Mesenchymal stem cell (in vitro differentiated cells and primary cell): ENCODE measurements around the gene NDFIP2.
A peak's percentile ranks its signal among the peaks of the same experiment; 100 is the strongest.

Source experiments
- DNase-seq: peaks from one replicate; pipeline ENCODE4 v3.0.0-alpha.2; 2013
- H2AFZ ChIP-seq: one replicate; pipeline ENCODE4 v1.6.1; 2013; ENCODE audit warnings: low read depth, mild to moderate bottlenecking, control low read depth, inconsistent platforms, low read length, moderate library complexity
- H2AK5ac ChIP-seq: 2 replicates; pipeline ENCODE4 v1.6.1; 2013; ENCODE audit warnings: low read length, moderate library complexity, mild to moderate bottlenecking, inconsistent platforms; ENCODE audit not compliant: severe bottlenecking
- H2BK120ac ChIP-seq: one replicate; pipeline ENCODE4 v1.6.1; 2013; ENCODE audit warnings: low read depth, mild to moderate bottlenecking, inconsistent platforms, low read length, moderate library complexity
- H2BK12ac ChIP-seq, 2 experiments: one replicate each; pipeline ENCODE4 v1.6.1; 2013; ENCODE audit warnings: inconsistent platforms in 2 of 2, low read length in 2 of 2, mild to moderate bottlenecking in 2 of 2, moderate library complexity in 2 of 2, control low read depth in 1 of 2
- H2BK15ac ChIP-seq: one replicate; pipeline ENCODE4 v1.6.1; 2013; ENCODE audit warnings: mild to moderate bottlenecking, low read depth, inconsistent platforms; ENCODE audit not compliant: poor library complexity, severe bottlenecking
- H2BK5ac ChIP-seq: 2 replicates; pipeline ENCODE4 v1.6.1; 2013; ENCODE audit warnings: low read depth, mild to moderate bottlenecking, low read length, control low read depth, inconsistent platforms; ENCODE audit not compliant: poor library complexity, severe bottlenecking
- H3K14ac ChIP-seq, 2 experiments: one replicate each; pipeline ENCODE4 v1.6.1; 2013; ENCODE audit warnings: inconsistent platforms in 2 of 2, low read length in 2 of 2, control low read depth in 1 of 2, mild to moderate bottlenecking in 1 of 2, moderate library complexity in 1 of 2
- H3K18ac ChIP-seq, 2 experiments: one replicate each; pipeline ENCODE4 v1.6.1; 2013; ENCODE audit warnings: inconsistent platforms in 2 of 2, low read length in 2 of 2, control low read depth in 1 of 2, low read depth in 1 of 2, mild to moderate bottlenecking in 1 of 2
- H3K23ac ChIP-seq, 2 experiments: one replicate each; pipeline ENCODE4 v1.6.1; 2013; ENCODE audit warnings: inconsistent platforms in 2 of 2, low read length in 2 of 2, mild to moderate bottlenecking in 2 of 2, moderate library complexity in 2 of 2, control low read depth in 1 of 2
- H3K27ac ChIP-seq: 2 replicates; pipeline ENCODE4 v1.5.1; 2013; ENCODE audit warnings: mild to moderate bottlenecking, moderate library complexity, low read length, control low read depth, inconsistent platforms; ENCODE audit not compliant: poor library complexity, severe bottlenecking
- H3K27me3 ChIP-seq, 2 experiments: 2 replicates each; pipeline versions ENCODE4 v1.6.1 to v1.7.0; 2013; ENCODE audit warnings: low read length in 2 of 2, mild to moderate bottlenecking in 2 of 2, moderate library complexity in 2 of 2, control low read depth in 1 of 2, inconsistent platforms in 1 of 2; ENCODE audit not compliant: control insufficient read depth in 1 of 2, insufficient read depth in 1 of 2
- H3K36me3 ChIP-seq, 2 experiments: 2 replicates each; pipeline versions ENCODE4 v1.6.1 to v1.7.0; 2013; ENCODE audit warnings: low read length in 2 of 2, control low read depth in 1 of 2, inconsistent platforms in 1 of 2, low read depth in 1 of 2, mild to moderate bottlenecking in 1 of 2; ENCODE audit not compliant: insufficient read depth in 2 of 2, control insufficient read depth in 1 of 2
- H3K4ac ChIP-seq, 2 experiments: one replicate each; pipeline ENCODE4 v1.6.1; 2013; ENCODE audit warnings: inconsistent platforms in 2 of 2, low read length in 2 of 2, mild to moderate bottlenecking in 2 of 2, moderate library complexity in 2 of 2, control low read depth in 1 of 2, low read depth in 1 of 2
- H3K4me1 ChIP-seq: 2 replicates; pipeline ENCODE4 v1.6.1; 2013; ENCODE audit warnings: low read depth, low read length, control low read depth; ENCODE audit not compliant: control insufficient read depth, insufficient read depth
- H3K4me2 ChIP-seq: 2 replicates; pipeline ENCODE4 v1.6.1; 2013; ENCODE audit warnings: low read length, mild to moderate bottlenecking, inconsistent platforms; ENCODE audit not compliant: poor library complexity, severe bottlenecking
- H3K4me3 ChIP-seq, 2 experiments: 2 replicates each; pipeline versions ENCODE4 v1.5.1 to v1.7.0; 2013; ENCODE audit warnings: low read length in 2 of 2, mild to moderate bottlenecking in 2 of 2, control low read depth in 1 of 2, low read depth in 1 of 2; ENCODE audit not compliant: insufficient read depth in 1 of 2
- H3K79me1 ChIP-seq: replicated peaks from 2 replicates; pipeline ENCODE4 v1.6.1; 2013; ENCODE audit warnings: mild to moderate bottlenecking, control low read depth, low read length, inconsistent platforms; ENCODE audit not compliant: poor library complexity, severe bottlenecking
- H3K9ac ChIP-seq: 2 replicates; pipeline ENCODE4 v1.7.0; 2013; ENCODE audit warnings: mild to moderate bottlenecking, low read length, moderate library complexity
- H3K9me3 ChIP-seq: 2 replicates; pipeline ENCODE4 v1.7.0; 2013; ENCODE audit warnings: mild to moderate bottlenecking, low read length; ENCODE audit not compliant: control insufficient read depth
- H4K8ac ChIP-seq: one replicate; pipeline ENCODE4 v1.6.1; 2013; ENCODE audit warnings: inconsistent platforms, mild to moderate bottlenecking, low read length, moderate library complexity
- H4K91ac ChIP-seq: one replicate; pipeline ENCODE4 v1.6.1; 2013; ENCODE audit warnings: mild to moderate bottlenecking, low read length, inconsistent platforms
- WGBS: methylation state at CpG from one replicate; pipeline ENCODE4 v1.1.7; 2013; ENCODE audit warnings: mixed read lengths; 5-methylcytosine and 5-hydroxymethylcytosine counted together

Gene NDFIP2

DNA sequence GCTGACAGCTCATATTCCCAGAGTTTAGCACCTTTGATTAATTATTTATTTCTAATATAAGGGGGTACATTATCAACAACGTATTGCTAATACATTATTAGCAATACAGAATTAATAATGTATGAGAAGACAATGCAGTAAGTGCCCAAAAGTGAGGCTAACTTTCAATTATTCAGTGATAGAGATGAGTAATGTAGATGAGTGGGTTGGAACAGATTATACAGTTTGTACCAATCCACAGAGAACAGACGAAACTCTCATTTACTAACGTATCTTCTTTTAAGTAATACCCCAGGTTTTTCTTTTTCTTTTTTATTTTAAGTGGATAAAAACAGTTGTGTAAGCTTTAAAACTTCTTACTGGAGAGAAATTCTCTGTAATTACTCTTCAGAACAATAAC, 38.2 kb upstream of the NDFIP2 start:
- Histone ChIP-seq H3K79me1 (no peaks in the 10 kb centered on the region), H3K27me3 (no peaks in the 10 kb centered on the region), H2AFZ (no peak overlapping the region), H3K36me3 (no peaks in the 10 kb centered on the region), H3K4ac (no peak overlapping the region), H3K27ac (no peak overlapping the region), H3K4me3 (no peak overlapping the region), H3K4me2 (no peak overlapping the region), H2BK15ac (no peak overlapping the region), H4K8ac (no peak overlapping the region), H2BK120ac (no peak overlapping the region), H3K9ac (no peak overlapping the region), H2BK12ac (no peak overlapping the region), H3K23ac (no peak overlapping the region), H4K91ac (no peak overlapping the region), H3K4me1 (no peaks in the 10 kb centered on the region), H2AK5ac (no peak overlapping the region), H3K18ac (no peak overlapping the region), H2BK5ac (no peak overlapping the region), H3K14ac (no peak overlapping the region), H3K9me3 (no peaks in the 10 kb centered on the region)
- no peak for DNase-seq
- WGBS: no CpG with 5 or more reads among the region's 3 CpGs

DNA sequence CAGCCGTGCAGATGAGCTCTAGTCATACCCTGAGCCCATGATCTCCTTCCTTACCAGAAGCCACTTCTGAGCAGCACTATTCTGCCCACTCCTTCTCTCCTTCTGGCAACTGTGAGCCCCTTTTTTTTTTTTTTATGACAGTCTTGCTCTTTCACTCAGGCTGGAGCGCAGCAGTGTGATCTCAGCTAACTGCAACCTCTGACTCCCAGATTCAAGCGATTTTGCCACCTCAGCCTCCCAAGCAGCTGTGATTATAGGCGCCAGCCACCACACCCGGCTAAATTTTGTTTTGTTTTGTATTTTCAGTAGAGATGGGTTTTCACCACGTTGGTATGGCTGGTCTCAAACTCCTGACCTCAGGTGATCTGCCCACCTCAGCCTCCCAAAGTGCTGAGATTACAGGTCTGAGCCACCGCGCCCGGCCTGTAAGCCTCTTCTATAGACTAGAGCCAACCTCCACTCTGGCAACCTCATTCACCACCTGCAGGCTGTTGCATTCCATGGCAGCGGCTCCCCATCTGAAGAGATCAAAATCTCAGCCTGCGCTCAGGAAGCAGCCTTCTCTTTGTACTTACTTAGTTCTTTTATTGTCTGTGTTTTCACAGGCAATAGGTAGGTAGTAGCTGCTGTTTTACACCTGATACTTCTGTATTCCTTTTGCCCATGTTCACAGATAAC, 34.8 kb upstream of the NDFIP2 start:
- H2BK120ac ChIP-seq: no peak overlapping the region
- WGBS: 93% methylated on average over 9 of the region's 11 CpGs
- no peak overlapping the region for H3K4me2 ChIP-seq
- no peak overlapping the region for H4K8ac ChIP-seq
- H3K9me3 ChIP-seq: no peaks in the 10 kb centered on the region
- no peak overlapping the region for H2AFZ ChIP-seq
- no peak for DNase-seq
- no peaks in the 10 kb centered on the region for H3K27me3 ChIP-seq
- H4K91ac ChIP-seq: no peak overlapping the region
- no peak overlapping the region for H2BK15ac ChIP-seq
- H3K4me1 ChIP-seq: no peaks in the 10 kb centered on the region
- H3K18ac ChIP-seq: peak overlapping the region in 1 of 2 experiments; percentile 34
- no peak overlapping the region for H2BK5ac ChIP-seq
- H3K4ac ChIP-seq: no peak overlapping the region
- no peak overlapping the region for H3K14ac ChIP-seq
- peak overlapping the region in 1 of 2 experiments; percentile 10 for H3K23ac ChIP-seq
- no peak overlapping the region for H2BK12ac ChIP-seq
- H2AK5ac ChIP-seq: no peak overlapping the region
- no peak overlapping the region for H3K4me3 ChIP-seq
- no peaks in the 10 kb centered on the region for H3K79me1 ChIP-seq
- no peaks in the 10 kb centered on the region for H3K36me3 ChIP-seq
- no peak overlapping the region for H3K27ac ChIP-seq
- H3K9ac ChIP-seq: no peak overlapping the region

DNA sequence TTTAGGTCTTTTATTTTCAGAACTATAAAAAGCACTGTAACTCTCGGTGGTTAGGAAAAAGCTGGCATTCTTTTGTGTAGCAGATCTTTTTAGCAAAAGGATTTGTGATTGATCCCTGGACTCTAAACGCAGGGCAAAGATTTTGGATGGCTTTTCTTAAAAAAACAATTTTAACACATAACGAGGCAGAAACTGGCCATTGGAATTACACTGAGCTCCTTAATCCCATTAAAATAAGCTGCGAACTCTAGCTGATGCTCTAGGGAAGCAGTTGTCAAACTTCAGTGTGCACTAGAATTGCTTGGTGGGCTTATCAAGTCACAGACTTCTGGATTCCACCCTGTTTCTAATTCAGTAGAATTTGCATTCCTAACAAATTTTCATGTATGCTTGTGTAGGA, 33.8 kb upstream of the NDFIP2 start:
- 97% methylated on average over 4 of the region's 4 CpGs for WGBS

DNA sequence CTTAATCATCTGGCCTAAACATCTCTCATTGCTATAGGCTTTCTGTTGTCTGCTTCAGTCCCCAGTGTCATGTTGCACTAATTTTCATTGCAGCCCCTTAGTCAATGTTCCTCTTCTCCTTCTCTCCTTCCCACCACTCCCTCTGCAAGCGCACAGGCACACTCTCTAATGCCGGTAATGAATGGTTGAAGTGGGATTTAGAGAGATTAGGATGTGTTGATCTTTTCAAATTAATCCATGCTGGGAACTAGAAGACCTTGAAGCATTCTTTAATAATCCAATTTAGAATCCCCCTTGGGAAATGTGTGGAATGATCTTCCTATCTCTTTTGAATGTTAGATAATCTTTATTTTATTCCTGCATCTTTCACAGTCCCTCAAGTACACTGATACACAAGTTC, 33.2 kb upstream of the NDFIP2 start:
- Histone ChIP-seq H3K23ac (no peak overlapping the region), H2BK120ac (no peak overlapping the region), H3K27me3 (no peaks in the 10 kb centered on the region), H3K18ac (no peak overlapping the region), H3K79me1 (no peaks in the 10 kb centered on the region), H3K27ac (no peak overlapping the region), H3K14ac (no peak overlapping the region), H2BK5ac (no peak overlapping the region), H2AK5ac (no peak overlapping the region), H4K91ac (no peak overlapping the region), H2BK12ac (no peak overlapping the region), H3K4me1 (peaks cover 2% of the 10 kb centered on the region), H2AFZ (no peak overlapping the region), H3K36me3 (no peaks in the 10 kb centered on the region), H4K8ac (no peak overlapping the region), H3K9me3 (no peaks in the 10 kb centered on the region), H3K4me3 (no peak overlapping the region), H3K4me2 (no peak overlapping the region), H2BK15ac (no peak overlapping the region), H3K9ac (no peak overlapping the region), H3K4ac (no peak overlapping the region)
- no CpG with 5 or more reads among the region's 2 CpGs for WGBS
- DNase-seq: no peak

More for the DNA sequence above, 33.8 kb upstream of the NDFIP2 start:
- Histone ChIP-seq H2BK15ac (no peak overlapping the region), H3K9ac (no peak overlapping the region), H3K23ac (no peak overlapping the region), H3K4me3 (no peak overlapping the region), H3K4me1 (peaks cover 2% of the 10 kb centered on the region), H3K27ac (no peak overlapping the region), H2BK12ac (no peak overlapping the region), H2AFZ (no peak overlapping the region), H4K8ac (no peak overlapping the region), H3K27me3 (no peaks in the 10 kb centered on the region), H3K36me3 (no peaks in the 10 kb centered on the region), H3K18ac (no peak overlapping the region), H3K79me1 (no peaks in the 10 kb centered on the region), H3K4ac (no peak overlapping the region), H2AK5ac (no peak overlapping the region), H3K4me2 (no peak overlapping the region), H4K91ac (no peak overlapping the region), H3K9me3 (no peaks in the 10 kb centered on the region), H2BK120ac (no peak overlapping the region), H3K14ac (no peak overlapping the region), H2BK5ac (no peak overlapping the region)
- no peak for DNase-seq
